Measurements from ENCODE around the gene ECSIT. TPM values are rescaled to one million over a fixed set of nuclear protein-coding genes. Genes with fewer than 3 reads are reported as not detected.

ECSIT gene
- polyA plus RNA-seq (16.0 to 18.8 TPM (median 18.3 TPM) in 3 replicates), polyA minus RNA-seq (20.1 to 35.4 TPM (median 26.3 TPM) in 3 replicates)
- 19.1 TPM for polyA plus RNA-seq (2011; ENCODE audit: low read depth)
- polyA plus RNA-seq (2011; cell fraction: cytosol; rRNA removed), result 14.2 and 18.8 TPM in 2 replicates
- 12.8 and 18.6 TPM in 2 replicates for polyA plus RNA-seq (2011; cell fraction: nucleus; rRNA removed)
- 16.7 and 20.2 TPM in 2 replicates for polyA plus RNA-seq (2012; ENCODE audit: low replicate concordance)
- polyA minus RNA-seq (2011; cell fraction: cytosol; rRNA and poly(A)+ RNA removed), result 40.9 TPM
- polyA minus RNA-seq (2011; cell fraction: nucleus; rRNA and poly(A)+ RNA removed), result 3.8 and 6.9 TPM in 2 replicates

- peak; percentile 93 for DNase-seq (ENCODE audit: low read depth, low spot score)
- no peak for TF ChIP-seq EZH2 (IDR thresholded peaks at IDR 0.05; ENCODE audit: low read length)
- TF ChIP-seq CTCF (optimal IDR thresholded peaks at IDR 0.05 in 1 of 3, IDR thresholded peaks at IDR 0.05 in 1 of 3, conservative IDR thresholded peaks at IDR 0.05 in 1 of 3; ENCODE audit: extremely low read depth in 1 of 3, insufficient read depth in 2 of 3, low read length in 3 of 3), result no peak
- H3K4me1 ChIP-seq (ENCODE audit: control insufficient read depth, extremely low read depth, insufficient read depth, low read length), result peaks cover 21% of the 10 kb centered on the region
- peak within 1 kb of the TSS; percentile 82 for H2AFZ ChIP-seq (ENCODE audit: control insufficient read depth, low read length)
- dilution Hi-C loops (cut with MboI; ENCODE audit: extremely low pct_ligation_motif_present, low sequenced_read_pairs), result no loop called here
- H3K4me2 ChIP-seq (ENCODE audit: control insufficient read depth, extremely low read depth, insufficient read depth, low read depth, low read length), result peak within 1 kb of the TSS; percentile 83
- peak within 1 kb of the TSS; percentile 89 for H3K9ac ChIP-seq (ENCODE audit: control insufficient read depth, extremely low read depth, insufficient read depth, low read length)
- H3K9me1 ChIP-seq (ENCODE audit: control insufficient read depth, extremely low read depth, insufficient read depth, low read length), result peaks cover 3% of the 10 kb centered on the region
- peak within 1 kb of the TSS; percentile 86 for H3K27ac ChIP-seq (ENCODE audit: control insufficient read depth, insufficient read depth, low read length)
- peak; percentile 67 for FAIRE-seq
- peaks cover 10% of the 10 kb centered on the region for H3K79me2 ChIP-seq (ENCODE audit: control insufficient read depth, insufficient read depth, low read length)
- peak within 1 kb of the TSS; percentile 76 to 97 (median 94) for H3K4me3 ChIP-seq (ENCODE audit: control insufficient read depth in 2 of 3, extremely low read depth in 1 of 3, insufficient read depth in 2 of 3, low read depth in 1 of 3, low read length in 3 of 3)
- H3K27me3 ChIP-seq (ENCODE audit: control insufficient read depth, extremely low read depth, insufficient read depth, low read length), result no peaks in the 10 kb centered on the region
- H3K36me3 ChIP-seq (ENCODE audit: control insufficient read depth in 2 of 2, extremely low read depth in 1 of 2, insufficient read depth in 2 of 2, low read length in 2 of 2), result no peaks in the 10 kb centered on the region
- H4K20me1 ChIP-seq (ENCODE audit: control insufficient read depth, extremely low read depth, insufficient read depth, low read length), result no peaks in the 10 kb centered on the region
- H3K9me3 ChIP-seq (ENCODE audit: control insufficient read depth, low read depth, low read length), result no peaks in the 10 kb centered on the region
Measured at GRCh38 chr19:11528551-11529341, at the start of gene ECSIT. ECSIT (minus strand) TSS chr19:11529134; CDS start chr19:11519170, 9,964 bp downstream.

- no peak for TF ChIP-seq CTCF (optimal IDR thresholded peaks at IDR 0.05 in 1 of 3, IDR thresholded peaks at IDR 0.05 in 1 of 3, conservative IDR thresholded peaks at IDR 0.05 in 1 of 3; ENCODE audit: extremely low read depth in 1 of 3, insufficient read depth in 2 of 3, low read length in 3 of 3)
- TF ChIP-seq EZH2 (IDR thresholded peaks at IDR 0.05; ENCODE audit: low read length), result no peak
- H3K79me2 ChIP-seq (ENCODE audit: control insufficient read depth, insufficient read depth, low read length), result no peaks in the 10 kb centered on the region
- no peaks in the 10 kb centered on the region for H3K9me3 ChIP-seq (ENCODE audit: control insufficient read depth, low read depth, low read length)
- dilution Hi-C loops (cut with MboI; ENCODE audit: extremely low pct_ligation_motif_present, low sequenced_read_pairs), result no loop called here
- no peaks in the 10 kb centered on the region for H3K9me1 ChIP-seq (ENCODE audit: control insufficient read depth, extremely low read depth, insufficient read depth, low read length)
- peaks cover 13% of the 10 kb centered on the region for H3K4me1 ChIP-seq (ENCODE audit: control insufficient read depth, extremely low read depth, insufficient read depth, low read length)
- H3K27ac ChIP-seq (ENCODE audit: control insufficient read depth, insufficient read depth, low read length), result no peak within 1 kb of the TSS
- H3K4me3 ChIP-seq (ENCODE audit: control insufficient read depth in 2 of 3, extremely low read depth in 1 of 3, insufficient read depth in 2 of 3, low read depth in 1 of 3, low read length in 3 of 3), result peak within 1 kb of the TSS in 2 of 3 experiments; percentile 33
- H3K27me3 ChIP-seq (ENCODE audit: control insufficient read depth, extremely low read depth, insufficient read depth, low read length), result no peaks in the 10 kb centered on the region
- no peaks in the 10 kb centered on the region for H4K20me1 ChIP-seq (ENCODE audit: control insufficient read depth, extremely low read depth, insufficient read depth, low read length)
- peak within 1 kb of the TSS; percentile 69 for H3K4me2 ChIP-seq (ENCODE audit: control insufficient read depth, extremely low read depth, insufficient read depth, low read depth, low read length)
- no peak within 1 kb of the TSS for H3K9ac ChIP-seq (ENCODE audit: control insufficient read depth, extremely low read depth, insufficient read depth, low read length)
- no peak for FAIRE-seq
- peak within 1 kb of the TSS; percentile 81 for H2AFZ ChIP-seq (ENCODE audit: control insufficient read depth, low read length)
- no peak for DNase-seq (ENCODE audit: low read depth, low spot score)
- no peaks in the 10 kb centered on the region for H3K36me3 ChIP-seq (ENCODE audit: control insufficient read depth in 2 of 2, extremely low read depth in 1 of 2, insufficient read depth in 2 of 2, low read length in 2 of 2)
Measured at GRCh38 chr19:11577451-11578257, 48.7 kb upstream of the ECSIT start, which contains the start of gene ACP5. ACP5 (minus strand) TSS chr19:11577645; CDS start chr19:11577317, 328 bp downstream.

Data from keratinocyte (primary cell).